PC-3 (cell line): ENCODE data around the gene ANKRD22. TPM values are rescaled to one million over a fixed set of nuclear protein-coding genes. Genes with fewer than 3 reads are reported as not detected.

Source experiments
- ATAC-seq: fragments of 200-7000 bp; cut with Tn5 transposase; 2 replicates; pipeline ENCODE4 v1.9.1; 2020; ENCODE audit warnings: mild to moderate bottlenecking, moderate library complexity
- BruUV-seq: library from RNA; stranded (reverse); fragments of 400-500 nt; replicated peaks from 2 replicates; lab custom pipeline; 2021; lab: Mats Ljungman, UMichigan
- CTCF ChIA-PET: fragments of 300-600 bp; sonication (Branson Sonifier 250); formaldehyde crosslinking; loops from one replicate; lab custom pipeline; 2022; ENCODE audit warnings: antibody characterized with exemption; lab: Charles Lee
- POLR2A ChIA-PET: fragments of 300-600 bp; sonication (Branson Sonifier 250); formaldehyde crosslinking; loops from one replicate; lab custom pipeline; 2022; ENCODE audit warnings: antibody characterized with exemption; ENCODE audit not compliant: unreplicated experiment; lab: Charles Lee
- DNase-seq: peaks from one replicate; pipeline ENCODE4 v3.0.0-alpha.2; 2015
- H2AFZ ChIP-seq: fragments of 300-600 bp; sonication (generic); 2 replicates; pipeline ENCODE4 v1.6.0; 2016; ENCODE audit warnings: antibody characterized with exemption, low read length
- H3F3A ChIP-seq: fragments of 300-600 bp; sonication (generic); one replicate; pipeline ENCODE4 v1.6.0; 2017; ENCODE audit warnings: antibody characterized with exemption, low read length, control low read depth, mild to moderate bottlenecking; ENCODE audit not compliant: unreplicated experiment
- H3K27ac ChIP-seq: fragments of 300-600 bp; sonication (generic); 2 replicates; pipeline ENCODE4 v1.5.1; 2016; ENCODE audit warnings: mild to moderate bottlenecking, low read length
- H3K27me3 ChIP-seq: fragments of 300-600 bp; sonication (generic); 2 replicates; pipeline ENCODE4 v1.6.1; 2016; ENCODE audit warnings: low read length, mixed read lengths
- H3K36me3 ChIP-seq: fragments of 300-600 bp; sonication (generic); 2 replicates; pipeline ENCODE4 v1.6.1; 2016; ENCODE audit warnings: low read depth, mixed run types, low read length, mixed read lengths
- H3K4me1 ChIP-seq: fragments of 300-600 bp; sonication (generic); 2 replicates; pipeline ENCODE4 v1.5.1; 2016; ENCODE audit warnings: low read length; ENCODE audit not compliant: insufficient read depth
- H3K4me2 ChIP-seq: fragments of 300-600 bp; sonication (generic); 2 replicates; pipeline ENCODE4 v1.6.0; 2016; ENCODE audit warnings: low read length
- H3K4me3 ChIP-seq: fragments of 300-600 bp; sonication (generic); 2 replicates; pipeline ENCODE4 v1.5.1; 2016; ENCODE audit warnings: mild to moderate bottlenecking, low read length, mixed read lengths
- H3K79me2 ChIP-seq: fragments of 300-600 bp; sonication (generic); 2 replicates; pipeline ENCODE4 v1.6.1; 2017; ENCODE audit warnings: low read length, mixed read lengths
- H3K9ac ChIP-seq: fragments of 300-600 bp; sonication (generic); 2 replicates; pipeline ENCODE4 v1.6.0; 2016; ENCODE audit warnings: mild to moderate bottlenecking, low read length
- H3K9me2 ChIP-seq: fragments of 300-600 bp; sonication (generic); replicated peaks from 2 replicates; pipeline ENCODE4 v1.6.1; 2016; ENCODE audit warnings: mixed run types, low read length, mixed read lengths
- H3K9me3 ChIP-seq: fragments of 300-600 bp; sonication (generic); 2 replicates; pipeline ENCODE4 v1.6.1; 2016; ENCODE audit warnings: low read length, mixed read lengths
- H4K20me1 ChIP-seq: fragments of 300-600 bp; sonication (generic); 2 replicates; pipeline ENCODE4 v1.6.1; 2016; ENCODE audit warnings: low read length, mixed read lengths
- CTCF ChIP-seq: fragments of 300-600 bp; sonication (generic); conservative IDR thresholded peaks from 2 replicates; pipeline ENCODE4 v1.5.1; 2017; ENCODE audit warnings: antibody characterized with exemption, low read depth, mild to moderate bottlenecking, low read length
- EZH2 ChIP-seq: fragments of 300-600 bp; sonication (generic); IDR thresholded peaks from one replicate; pipeline ENCODE4 v1.6.1; 2017; ENCODE audit warnings: antibody characterized with exemption, mild to moderate bottlenecking, low read length; ENCODE audit not compliant: unreplicated experiment
- EZH2phosphoT487 ChIP-seq: fragments of 300-600 bp; sonication (generic); IDR thresholded peaks from 2 replicates; pipeline ENCODE4 v1.6.1; 2018; ENCODE audit warnings: mild to moderate bottlenecking, antibody characterized with exemption, low read length, borderline replicate concordance
- intact Hi-C: fragments of 100-400 bp; cut with micrococcal nuclease; formaldehyde crosslinking; loops from 2 replicates; pipeline ENCODE4 v1.9.0; 2023
- total RNA-seq: library from RNA; depleted of rRNA; stranded (reverse); fragments of >200 nt; gene quantifications from 2 replicates; pipeline ENCODE4 v1.2.3, GENCODE V29; 2014

The ANKRD22 gene
- total RNA-seq, 1 experiment from 2014 or later = 5.0 TPM

- Histone ChIP-seq H3K27ac (peak overlapping the region; percentile 49), H3K4me3 (no peak overlapping the region), H3K27me3 (no peaks in the 10 kb centered on the region), H3K4me1 (peaks cover 25% of the 10 kb centered on the region), H3K9me2 (no peaks in the 10 kb centered on the region), H3K4me2 (peak overlapping the region; percentile 69), H3K79me2 (no peaks in the 10 kb centered on the region), H3K36me3 (no peaks in the 10 kb centered on the region), H3F3A (no peaks in the 10 kb centered on the region), H2AFZ (no peak overlapping the region), H3K9ac (no peak overlapping the region), H4K20me1 (no peaks in the 10 kb centered on the region), H3K9me3 (no peaks in the 10 kb centered on the region)
- ChIA-PET CTCF (interaction anchor here (0.6 kb wide), 1 partner anchor 9 kb away, joined by 3 read pairs; no protein-coding TSS in a partner anchor), POLR2A (no interaction called here)
- ATAC-seq = no peak
- no peak for DNase-seq
- TF ChIP-seq EZH2 (no peak), CTCF (no peak)
- no TSS peak for BruUV-seq
- intact Hi-C loops = no loop called here
Measured at GRCh38 chr10:88857831-88858230, 6.2 kb upstream of the ANKRD22 start.

- ChIA-PET CTCF (no interaction called here), POLR2A (no interaction called here)
- BruUV-seq = no TSS peak
- Histone ChIP-seq H2AFZ (no peak overlapping the region), H3K9me2 (no peaks in the 10 kb centered on the region), H3F3A (peaks cover 3% of the 10 kb centered on the region), H3K27me3 (no peaks in the 10 kb centered on the region), H3K9ac (no peak overlapping the region), H3K4me1 (peaks cover 51% of the 10 kb centered on the region), H3K27ac (no peak overlapping the region), H3K4me2 (0 out of 2 replicates have a peak overlapping the region, but pooled peaks have one; percentile 34), H3K9me3 (no peaks in the 10 kb centered on the region), H3K79me2 (peaks cover 11% of the 10 kb centered on the region; the same call in 1 of the 2 replicates), H3K4me3 (no peak overlapping the region), H3K36me3 (no peaks in the 10 kb centered on the region), H4K20me1 (no peaks in the 10 kb centered on the region)
- TF ChIP-seq CTCF = no peak
- TF ChIP-seq EZH2 = no peak
- no peak for TF ChIP-seq EZH2phosphoT487
- DNase-seq (no peak), ATAC-seq (no peak)
- intact Hi-C loops = no loop called here
Measured at GRCh38 chr10:88854684-88855083, 3.0 kb upstream of the ANKRD22 start.

GRCh38 chr10:88853155-88853881, 1.7 kb upstream of the ANKRD22 start:
- H3K4me2 ChIP-seq = no peak overlapping the region
- no TSS peak for BruUV-seq
- ChIA-PET CTCF (no interaction called here), POLR2A (no interaction called here)
- DNase-seq = no peak
- no peak overlapping the region for H3K9ac ChIP-seq
- no peaks in the 10 kb centered on the region for H3K27me3 ChIP-seq
- H3K4me1 ChIP-seq = peaks cover 53% of the 10 kb centered on the region
- H2AFZ ChIP-seq = no peak overlapping the region
- H3F3A ChIP-seq = peaks cover 3% of the 10 kb centered on the region
- intact Hi-C loops = no loop called here
- H3K79me2 ChIP-seq = peaks cover 11% of the 10 kb centered on the region; the same call in 1 of the 2 replicates
- TF ChIP-seq EZH2 = no peak
- no peak for TF ChIP-seq EZH2phosphoT487
- no peak for TF ChIP-seq CTCF
- H3K9me2 ChIP-seq = no peaks in the 10 kb centered on the region
- ATAC-seq = no peak
- H3K36me3 ChIP-seq = no peaks in the 10 kb centered on the region
- H3K9me3 ChIP-seq = no peaks in the 10 kb centered on the region
- H3K4me3 ChIP-seq = no peak overlapping the region
- H4K20me1 ChIP-seq = no peaks in the 10 kb centered on the region
- H3K27ac ChIP-seq = no peak overlapping the region
